ENCODE measurements around the gene BCL2A1. TPM values are rescaled to one million over a fixed set of nuclear protein-coding genes. Genes with fewer than 3 reads are reported as not detected.

BCL2A1 gene
- total RNA-seq, 1 experiment from 2014 or later = not detected

GRCh38 chr15:79972863-79973262 is 1.9 kb upstream of the BCL2A1 start:
- no peak overlapping the region for H3K27ac Mint-ChIP-seq (ENCODE audit: unreplicated experiment)
- H3K9me3 Mint-ChIP-seq (ENCODE audit: low read depth, unreplicated experiment) = no peaks in the 10 kb centered on the region
- H3K4me3 Mint-ChIP-seq (ENCODE audit: low read depth, unreplicated experiment) = no peak overlapping the region
- TF ChIP-seq CTCF (IDR thresholded peaks at IDR 0.05; ENCODE audit: unreplicated experiment) = no peak
- no TSS peak for BruUV-seq (replicated peaks)
- H3K36me3 Mint-ChIP-seq (ENCODE audit: insufficient read depth, unreplicated experiment) = no peaks in the 10 kb centered on the region
- DNase-seq = no peak
- intact Hi-C loops (cut with micrococcal nuclease; ENCODE audit: unreplicated experiment) = no loop called here
- peaks cover 6% of the 10 kb centered on the region for H3K27me3 Mint-ChIP-seq (ENCODE audit: unreplicated experiment)
- H3K4me1 Mint-ChIP-seq (ENCODE audit: low read depth, unreplicated experiment) = no peaks in the 10 kb centered on the region
- CTCF ChIA-PET = no interaction called here

DNA sequence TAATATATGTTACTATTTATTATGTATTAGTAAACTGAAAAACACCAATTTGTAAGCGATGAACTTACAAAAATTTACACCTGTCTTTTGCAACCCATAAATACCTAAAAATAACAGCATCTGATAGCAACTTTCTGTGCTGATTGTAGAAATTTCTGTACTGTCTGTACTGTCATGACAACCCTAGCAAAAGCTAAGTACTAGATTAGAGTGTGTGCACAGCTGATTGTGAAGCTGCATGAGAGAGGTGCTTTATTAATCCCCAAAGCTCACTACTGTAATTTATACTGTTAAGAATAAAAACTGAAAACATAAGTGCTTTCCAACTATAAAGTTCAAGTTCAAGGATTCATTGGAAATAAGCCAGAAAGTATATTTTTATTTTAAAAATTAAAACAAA is 815 bp downstream of the BCL2A1 start:
- Mint-ChIP-seq H3K27me3 (ENCODE audit: unreplicated experiment) (no peaks in the 10 kb centered on the region), H3K9me3 (ENCODE audit: low read depth, unreplicated experiment) (no peaks in the 10 kb centered on the region), H3K27ac (ENCODE audit: unreplicated experiment) (no peak overlapping the region), H3K4me3 (ENCODE audit: low read depth, unreplicated experiment) (no peak overlapping the region), H3K36me3 (ENCODE audit: insufficient read depth, unreplicated experiment) (no peaks in the 10 kb centered on the region), H3K4me1 (ENCODE audit: low read depth, unreplicated experiment) (peaks cover 17% of the 10 kb centered on the region)
- CTCF ChIA-PET = no interaction called here
- DNase-seq = no peak
- intact Hi-C loops (cut with micrococcal nuclease; ENCODE audit: unreplicated experiment) = no loop called here
- no TSS peak for BruUV-seq (replicated peaks)
- TF ChIP-seq CTCF (IDR thresholded peaks at IDR 0.05; ENCODE audit: unreplicated experiment) = no peak

DNA sequence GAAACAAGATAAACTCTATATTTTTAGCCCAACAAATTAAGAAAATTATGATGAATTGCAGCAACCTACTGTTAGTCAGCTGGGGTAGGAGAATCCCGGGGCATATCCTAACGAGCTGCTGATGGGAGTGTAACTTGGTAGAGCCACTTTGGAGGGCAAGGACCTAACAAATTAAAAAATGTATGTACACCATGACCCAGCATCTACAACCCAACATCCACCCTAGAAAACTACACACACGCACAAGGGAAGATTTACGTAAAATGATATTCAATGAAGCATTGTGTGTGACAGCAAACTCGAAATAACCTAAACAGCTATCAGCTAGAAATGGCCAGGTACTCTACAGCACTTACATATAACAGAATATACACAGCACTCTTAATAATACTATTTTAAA is 1.9 kb downstream of the BCL2A1 start:
- no TSS peak for BruUV-seq (replicated peaks)
- CTCF ChIA-PET = no interaction called here
- intact Hi-C loops (cut with micrococcal nuclease; ENCODE audit: unreplicated experiment) = no loop called here

DNA sequence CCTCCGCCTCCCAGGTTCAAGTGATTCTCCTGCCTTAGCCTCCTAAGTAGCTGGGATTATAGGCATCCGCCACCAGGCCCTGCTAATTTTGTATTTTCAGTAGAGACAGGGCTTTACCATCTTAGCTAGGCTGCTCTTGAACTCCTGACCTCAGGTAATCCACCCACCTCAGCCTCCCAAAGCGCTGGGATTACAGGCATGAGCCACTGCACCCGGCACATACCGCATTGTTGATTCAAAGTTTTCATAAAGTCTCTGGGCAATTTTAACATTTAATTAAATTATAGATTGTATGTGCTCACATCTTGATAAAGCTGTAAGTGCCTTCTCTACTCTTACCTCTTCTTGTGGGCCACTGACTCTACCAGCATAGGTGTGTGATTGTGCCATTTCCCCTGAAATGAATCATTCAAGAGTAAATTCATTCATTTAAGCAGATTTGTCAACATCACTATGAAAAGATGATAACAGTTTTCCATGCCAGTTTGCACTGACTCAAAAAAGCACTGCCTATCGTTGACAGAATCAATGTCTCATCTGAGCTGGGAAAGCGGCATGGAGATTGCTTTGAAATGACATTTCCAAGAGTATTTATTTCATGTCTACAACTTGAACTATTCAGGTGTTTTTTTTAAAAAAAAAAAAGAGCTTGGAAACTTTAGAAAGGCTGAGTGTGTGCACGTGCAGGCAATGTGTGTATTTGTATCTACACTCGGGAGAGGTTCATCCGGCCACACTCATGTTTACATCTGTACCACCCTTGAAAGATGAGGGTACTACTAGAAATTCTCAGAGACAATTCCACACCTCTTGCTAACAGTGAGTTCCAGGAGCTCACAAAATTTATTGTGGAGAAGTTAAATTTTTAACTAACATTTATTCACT is 3.5 kb downstream of the BCL2A1 start:
- no peak for DNase-seq
- TF ChIP-seq CTCF (IDR thresholded peaks at IDR 0.05; ENCODE audit: unreplicated experiment) = no peak
- Mint-ChIP-seq H3K9me3 (ENCODE audit: low read depth, unreplicated experiment) (peaks cover 3% of the 10 kb centered on the region), H3K4me3 (ENCODE audit: low read depth, unreplicated experiment) (no peak overlapping the region), H3K27ac (ENCODE audit: unreplicated experiment) (no peak overlapping the region), H3K4me1 (ENCODE audit: low read depth, unreplicated experiment) (peaks cover 19% of the 10 kb centered on the region), H3K36me3 (ENCODE audit: insufficient read depth, unreplicated experiment) (no peaks in the 10 kb centered on the region), H3K27me3 (ENCODE audit: unreplicated experiment) (no peaks in the 10 kb centered on the region)
- no TSS peak for BruUV-seq (replicated peaks)
- CTCF ChIA-PET = interaction anchor here (0.6 to 0.8 kb wide), 2 partner anchors 37 to 166 kb away, joined by 4 to 7 read pairs; no protein-coding TSS in a partner anchor
- intact Hi-C loops (cut with micrococcal nuclease; ENCODE audit: unreplicated experiment) = no loop called here

More for the DNA sequence above, 1.9 kb downstream of the BCL2A1 start:
- Mint-ChIP-seq H3K27ac (ENCODE audit: unreplicated experiment) (no peak overlapping the region), H3K27me3 (ENCODE audit: unreplicated experiment) (no peaks in the 10 kb centered on the region), H3K4me3 (ENCODE audit: low read depth, unreplicated experiment) (no peak overlapping the region), H3K36me3 (ENCODE audit: insufficient read depth, unreplicated experiment) (no peaks in the 10 kb centered on the region), H3K4me1 (ENCODE audit: low read depth, unreplicated experiment) (peaks cover 19% of the 10 kb centered on the region), H3K9me3 (ENCODE audit: low read depth, unreplicated experiment) (peaks cover 3% of the 10 kb centered on the region)
- TF ChIP-seq CTCF (IDR thresholded peaks at IDR 0.05; ENCODE audit: unreplicated experiment) = no peak
- DNase-seq = no peak
